ENCODE data around the gene MECP2.
"Not testable (repeated sequence)": the region's sequence is repeated elsewhere in the genome, so short reads cannot be mapped to it uniquely, and the experiment has no call there.

Gene MECP2

DNA sequence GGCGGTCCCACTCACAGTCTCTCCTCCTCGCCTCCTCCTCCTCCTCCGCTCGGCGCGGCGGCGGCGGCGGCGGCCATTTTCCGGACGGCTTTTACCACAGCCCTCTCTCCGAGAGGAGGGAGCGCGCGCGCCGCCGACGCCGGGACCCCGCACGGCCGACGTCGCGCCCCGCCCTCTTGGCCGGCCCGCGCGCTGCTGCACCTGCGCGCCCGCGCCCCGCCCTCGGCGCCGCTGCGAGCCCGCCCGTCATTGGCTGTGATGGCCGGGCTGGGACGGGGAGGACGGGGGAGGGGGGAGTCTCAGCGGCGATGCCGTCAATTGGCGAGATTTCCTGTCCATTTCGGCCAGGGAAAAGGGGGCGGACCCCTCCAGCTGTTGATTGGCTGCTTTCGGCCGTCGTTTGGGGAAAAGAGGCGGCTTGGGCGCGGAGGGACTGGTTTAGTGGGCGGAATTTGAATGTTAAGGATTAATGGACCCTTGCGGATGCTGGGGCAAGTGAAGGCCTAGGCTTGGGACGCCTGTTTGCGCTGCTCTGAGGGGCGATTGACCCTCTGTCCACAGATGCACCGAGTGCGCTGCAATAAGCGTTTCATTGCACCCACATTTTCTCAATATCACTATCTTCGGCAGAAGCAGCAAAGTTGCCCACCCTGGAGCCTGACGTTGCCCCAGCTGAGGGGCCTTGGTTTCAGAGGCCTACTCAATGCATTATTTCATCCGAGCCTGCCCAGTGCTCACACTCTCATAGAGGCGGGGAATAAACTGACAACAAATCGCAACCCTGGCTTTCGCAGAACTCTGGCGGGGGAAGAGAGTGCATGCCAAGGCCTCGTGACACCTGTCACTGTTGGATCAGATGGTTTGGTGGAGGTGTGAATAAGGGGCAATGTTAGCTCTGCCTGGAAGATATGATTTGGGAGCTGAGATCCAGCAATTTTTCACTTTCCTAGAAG is at the start of gene MECP2:
Gene MECP2 (minus strand): TSS at position 129 of the 953 bp plus-strand sequence.
- H3K9me3 ChIP-seq (ENCODE audit: control insufficient read depth, insufficient read depth, low read length), result peaks cover 30% of the 10 kb centered on the region
- peak within 1 kb of the TSS; percentile 72 for H3K27ac ChIP-seq (ENCODE audit: low read depth, low read length)
- peaks cover 23% of the 10 kb centered on the region for H3K4me1 ChIP-seq (ENCODE audit: control insufficient read depth, insufficient read depth, low read length)
- H3K9ac ChIP-seq (ENCODE audit: low read depth, low read length), result peak within 1 kb of the TSS; percentile 59; the same call in 1 of the 2 replicates
- no peaks in the 10 kb centered on the region for H3K36me3 ChIP-seq (ENCODE audit: control insufficient read depth, insufficient read depth, low read length)
- H3K27me3 ChIP-seq (ENCODE audit: control insufficient read depth, insufficient read depth, low read length), result no peaks in the 10 kb centered on the region
- peak within 1 kb of the TSS; percentile 73 for H3K4me3 ChIP-seq (ENCODE audit: low read depth, low read length)

DNA sequence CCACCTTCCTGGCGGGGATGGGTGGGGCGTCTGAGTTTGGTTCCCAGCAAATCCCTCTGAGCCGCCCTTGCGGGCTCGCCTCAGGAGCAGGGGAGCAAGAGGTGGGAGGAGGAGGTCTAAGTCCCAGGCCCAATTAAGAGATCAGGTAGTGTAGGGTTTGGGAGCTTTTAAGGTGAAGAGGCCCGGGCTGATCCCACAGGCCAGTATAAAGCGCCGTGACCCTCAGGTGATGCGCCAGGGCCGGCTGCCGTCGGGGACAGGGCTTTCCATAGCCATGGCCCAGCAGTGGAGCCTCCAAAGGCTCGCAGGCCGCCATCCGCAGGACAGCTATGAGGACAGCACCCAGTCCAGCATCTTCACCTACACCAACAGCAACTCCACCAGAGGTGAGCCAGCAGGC is 46.5 kb upstream of the MECP2 start, which contains the start of gene OPN1LW:
Gene OPN1LW (plus strand): TSS at position 234 of the 400 bp plus-strand sequence. CDS start 41 bp downstream, at position 275.
- H3K27me3 ChIP-seq (ENCODE audit: control insufficient read depth, insufficient read depth, low read length); H3K27ac ChIP-seq (ENCODE audit: low read depth, low read length); H3K36me3 ChIP-seq (ENCODE audit: control insufficient read depth, insufficient read depth, low read length); H3K4me3 ChIP-seq (ENCODE audit: low read depth, low read length); H3K9ac ChIP-seq (ENCODE audit: low read depth, low read length); H3K4me1 ChIP-seq (ENCODE audit: control insufficient read depth, insufficient read depth, low read length): not testable (repeated sequence)
- peaks cover 36% of the 10 kb centered on the region for H3K9me3 ChIP-seq (ENCODE audit: control insufficient read depth, insufficient read depth, low read length)

DNA sequence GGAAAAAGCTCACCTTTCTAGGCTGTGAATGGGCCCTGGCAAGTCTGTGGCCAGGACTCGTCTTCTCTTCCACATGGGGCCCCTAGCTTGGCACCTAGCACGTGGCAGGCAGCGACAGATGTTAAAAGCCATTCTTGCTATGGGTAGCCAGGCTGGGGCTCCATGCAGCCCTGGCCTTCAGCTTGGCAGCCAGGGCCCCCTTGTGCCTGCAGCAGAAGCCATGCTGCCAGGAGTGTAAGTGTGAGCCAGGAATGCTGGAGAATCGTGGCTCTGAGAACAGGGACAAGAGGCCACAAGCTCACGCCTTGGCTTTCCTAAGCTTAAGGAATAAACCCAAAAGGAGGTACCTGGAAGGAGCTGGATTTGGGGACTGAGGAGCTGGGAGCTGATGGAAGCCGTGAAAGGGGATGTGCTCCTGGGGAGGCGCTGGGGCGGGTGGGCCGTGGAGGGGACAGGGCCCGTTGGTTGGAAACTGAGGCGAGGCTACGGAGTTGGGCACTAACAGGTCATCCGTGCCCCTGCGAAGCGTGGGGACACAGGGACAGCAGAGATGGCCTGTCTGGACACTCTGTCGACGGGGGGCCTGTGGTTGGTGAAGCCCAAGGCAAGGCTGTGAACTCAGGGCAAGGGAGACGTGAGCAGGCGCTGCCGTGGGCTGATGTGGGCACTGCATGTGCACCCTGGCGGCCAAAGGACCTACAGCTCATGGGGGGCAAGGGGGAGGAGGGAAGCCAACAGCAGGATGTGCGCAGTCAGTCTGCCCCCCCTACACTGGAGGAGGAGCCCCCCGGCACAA is 45.6 kb upstream of the MECP2 start:
- H3K9me3 ChIP-seq (ENCODE audit: control insufficient read depth, insufficient read depth, low read length), result peaks cover 39% of the 10 kb centered on the region
- no peaks in the 10 kb centered on the region for H3K36me3 ChIP-seq (ENCODE audit: control insufficient read depth, insufficient read depth, low read length)
- no peak overlapping the region for H3K4me3 ChIP-seq (ENCODE audit: low read depth, low read length)
- H3K4me1 ChIP-seq (ENCODE audit: control insufficient read depth, insufficient read depth, low read length), result no peaks in the 10 kb centered on the region
- H3K27ac ChIP-seq (ENCODE audit: low read depth, low read length), result no peak overlapping the region
- no peaks in the 10 kb centered on the region for H3K27me3 ChIP-seq (ENCODE audit: control insufficient read depth, insufficient read depth, low read length)
- no peak overlapping the region for H3K9ac ChIP-seq (ENCODE audit: low read depth, low read length)

DNA sequence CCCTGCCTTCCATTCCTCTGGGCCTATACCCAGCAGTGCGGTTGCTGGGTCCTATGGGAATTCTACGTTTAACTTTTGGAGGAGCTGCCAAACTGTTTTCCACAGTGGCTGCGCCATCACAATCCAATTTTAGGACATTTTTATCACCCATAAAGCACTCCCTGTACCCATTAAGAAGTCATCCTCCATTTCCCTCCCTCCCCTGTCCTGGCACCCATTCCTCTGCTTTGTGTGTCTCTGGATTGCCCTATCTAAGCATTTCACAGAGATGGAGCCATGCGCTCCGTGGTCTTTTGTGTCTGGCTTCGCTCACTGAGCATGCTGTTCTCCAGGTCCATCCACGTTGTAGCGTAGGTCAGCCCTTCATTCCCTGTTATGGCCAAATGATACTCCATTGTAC is 44.9 kb upstream of the MECP2 start:
- Histone ChIP-seq H3K27me3 (ENCODE audit: control insufficient read depth, insufficient read depth, low read length) (no peaks in the 10 kb centered on the region), H3K27ac (ENCODE audit: low read depth, low read length) (no peak overlapping the region), H3K36me3 (ENCODE audit: control insufficient read depth, insufficient read depth, low read length) (no peaks in the 10 kb centered on the region), H3K9me3 (ENCODE audit: control insufficient read depth, insufficient read depth, low read length) (peaks cover 44% of the 10 kb centered on the region), H3K9ac (ENCODE audit: low read depth, low read length) (no peak overlapping the region), H3K4me1 (ENCODE audit: control insufficient read depth, insufficient read depth, low read length) (no peaks in the 10 kb centered on the region), H3K4me3 (ENCODE audit: low read depth, low read length) (no peak overlapping the region)

DNA sequence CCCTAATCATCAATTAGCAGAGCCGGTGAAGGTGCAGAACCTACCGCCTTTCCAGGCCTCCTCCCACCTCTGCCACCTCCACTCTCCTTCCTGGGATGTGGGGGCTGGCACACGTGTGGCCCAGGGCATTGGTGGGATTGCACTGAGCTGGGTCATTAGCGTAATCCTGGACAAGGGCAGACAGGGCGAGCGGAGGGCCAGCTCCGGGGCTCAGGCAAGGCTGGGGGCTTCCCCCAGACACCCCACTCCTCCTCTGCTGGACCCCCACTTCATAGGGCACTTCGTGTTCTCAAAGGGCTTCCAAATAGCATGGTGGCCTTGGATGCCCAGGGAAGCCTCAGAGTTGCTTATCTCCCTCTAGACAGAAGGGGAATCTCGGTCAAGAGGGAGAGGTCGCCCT is 43.2 kb upstream of the MECP2 start:
- Histone ChIP-seq H3K36me3 (ENCODE audit: control insufficient read depth, insufficient read depth, low read length) (no peaks in the 10 kb centered on the region), H3K27ac (ENCODE audit: low read depth, low read length) (no peak overlapping the region), H3K9ac (ENCODE audit: low read depth, low read length) (no peak overlapping the region), H3K9me3 (ENCODE audit: control insufficient read depth, insufficient read depth, low read length) (peaks cover 51% of the 10 kb centered on the region), H3K4me3 (ENCODE audit: low read depth, low read length) (no peak overlapping the region), H3K4me1 (ENCODE audit: control insufficient read depth, insufficient read depth, low read length) (no peaks in the 10 kb centered on the region), H3K27me3 (ENCODE audit: control insufficient read depth, insufficient read depth, low read length) (peaks cover 2% of the 10 kb centered on the region; the same call in 1 of the 2 replicates)

DNA sequence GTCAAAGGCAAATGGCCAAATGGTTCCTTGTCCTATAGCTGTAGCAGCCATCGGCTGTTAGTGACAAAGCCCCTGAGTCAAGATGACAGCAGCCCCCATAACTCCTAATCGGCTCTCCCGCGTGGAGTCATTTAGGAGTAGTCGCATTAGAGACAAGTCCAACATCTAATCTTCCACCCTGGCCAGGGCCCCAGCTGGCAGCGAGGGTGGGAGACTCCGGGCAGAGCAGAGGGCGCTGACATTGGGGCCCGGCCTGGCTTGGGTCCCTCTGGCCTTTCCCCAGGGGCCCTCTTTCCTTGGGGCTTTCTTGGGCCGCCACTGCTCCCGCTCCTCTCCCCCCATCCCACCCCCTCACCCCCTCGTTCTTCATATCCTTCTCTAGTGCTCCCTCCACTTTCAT is 42.7 kb upstream of the MECP2 start:
- Histone ChIP-seq H3K4me3 (ENCODE audit: low read depth, low read length) (no peak overlapping the region), H3K27me3 (ENCODE audit: control insufficient read depth, insufficient read depth, low read length) (peaks cover 5% of the 10 kb centered on the region; the same call in 1 of the 2 replicates), H3K9ac (ENCODE audit: low read depth, low read length) (no peak overlapping the region), H3K27ac (ENCODE audit: low read depth, low read length) (no peak overlapping the region), H3K4me1 (ENCODE audit: control insufficient read depth, insufficient read depth, low read length) (no peaks in the 10 kb centered on the region), H3K9me3 (ENCODE audit: control insufficient read depth, insufficient read depth, low read length) (peaks cover 55% of the 10 kb centered on the region), H3K36me3 (ENCODE audit: control insufficient read depth, insufficient read depth, low read length) (no peaks in the 10 kb centered on the region)

DNA sequence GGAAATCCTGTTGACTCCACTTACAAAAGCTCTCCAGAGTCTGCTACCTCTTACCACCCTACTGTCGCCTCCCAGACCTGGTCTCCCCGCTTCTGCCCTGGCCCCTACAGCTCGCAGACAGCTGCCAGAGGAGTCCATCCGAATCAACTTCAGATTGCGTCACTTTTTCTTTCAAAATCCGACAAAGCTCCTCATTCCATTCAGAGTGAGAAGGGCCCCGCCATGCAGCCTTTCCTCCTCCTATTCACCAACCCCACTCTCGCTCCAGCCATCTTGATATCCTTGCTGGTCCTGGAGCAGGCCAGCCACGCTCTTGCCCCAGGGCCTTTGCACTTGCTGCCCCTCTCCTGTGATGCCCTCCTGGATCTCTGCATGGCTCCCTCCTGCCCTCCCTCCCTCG is 41.3 kb upstream of the MECP2 start:
- no peaks in the 10 kb centered on the region for H3K36me3 ChIP-seq (ENCODE audit: control insufficient read depth, insufficient read depth, low read length)
- no peaks in the 10 kb centered on the region for H3K4me1 ChIP-seq (ENCODE audit: control insufficient read depth, insufficient read depth, low read length)
- no peak overlapping the region for H3K4me3 ChIP-seq (ENCODE audit: low read depth, low read length)
- H3K9ac ChIP-seq (ENCODE audit: low read depth, low read length), result no peak overlapping the region
- peaks cover 5% of the 10 kb centered on the region; the same call in 1 of the 2 replicates for H3K27me3 ChIP-seq (ENCODE audit: control insufficient read depth, insufficient read depth, low read length)
- H3K9me3 ChIP-seq (ENCODE audit: control insufficient read depth, insufficient read depth, low read length), result peaks cover 59% of the 10 kb centered on the region
- H3K27ac ChIP-seq (ENCODE audit: low read depth, low read length), result no peak overlapping the region

DNA sequence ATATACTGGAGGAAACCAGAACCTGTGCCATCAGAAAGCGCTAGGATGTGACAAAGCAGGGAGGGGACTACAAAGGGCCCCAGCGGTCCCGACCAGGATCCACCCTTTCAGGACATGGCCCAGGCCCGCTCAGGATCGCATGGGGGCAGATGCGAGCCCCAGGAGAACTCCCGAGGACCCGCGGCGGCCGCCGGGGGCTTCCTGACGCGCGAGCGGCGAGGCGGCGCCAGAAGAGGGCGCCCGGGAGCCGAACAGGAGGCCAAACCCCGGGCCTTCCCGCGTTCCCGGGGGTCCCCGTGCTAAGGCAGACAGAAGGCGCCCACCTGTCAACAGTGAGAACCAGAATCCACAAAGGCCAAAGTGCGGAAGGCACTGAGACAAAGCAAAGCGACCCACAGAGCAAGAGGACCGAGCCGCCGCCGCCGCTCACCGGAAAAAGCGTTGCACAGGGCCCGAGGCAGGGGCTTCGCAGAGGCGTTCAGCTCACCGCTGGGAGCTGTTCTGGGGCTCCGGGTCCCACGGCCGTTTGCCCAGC is 39.2 kb upstream of the MECP2 start:
- H3K36me3 ChIP-seq (ENCODE audit: control insufficient read depth, insufficient read depth, low read length), result no peaks in the 10 kb centered on the region
- H3K4me3 ChIP-seq (ENCODE audit: low read depth, low read length), result peak overlapping the region; percentile 47
- H3K27me3 ChIP-seq (ENCODE audit: control insufficient read depth, insufficient read depth, low read length), result peaks cover 5% of the 10 kb centered on the region; the same call in 1 of the 2 replicates
- no peaks in the 10 kb centered on the region for H3K4me1 ChIP-seq (ENCODE audit: control insufficient read depth, insufficient read depth, low read length)
- no peak overlapping the region for H3K9ac ChIP-seq (ENCODE audit: low read depth, low read length)
- peaks cover 54% of the 10 kb centered on the region for H3K9me3 ChIP-seq (ENCODE audit: control insufficient read depth, insufficient read depth, low read length)
- no peak overlapping the region for H3K27ac ChIP-seq (ENCODE audit: low read depth, low read length)

DNA sequence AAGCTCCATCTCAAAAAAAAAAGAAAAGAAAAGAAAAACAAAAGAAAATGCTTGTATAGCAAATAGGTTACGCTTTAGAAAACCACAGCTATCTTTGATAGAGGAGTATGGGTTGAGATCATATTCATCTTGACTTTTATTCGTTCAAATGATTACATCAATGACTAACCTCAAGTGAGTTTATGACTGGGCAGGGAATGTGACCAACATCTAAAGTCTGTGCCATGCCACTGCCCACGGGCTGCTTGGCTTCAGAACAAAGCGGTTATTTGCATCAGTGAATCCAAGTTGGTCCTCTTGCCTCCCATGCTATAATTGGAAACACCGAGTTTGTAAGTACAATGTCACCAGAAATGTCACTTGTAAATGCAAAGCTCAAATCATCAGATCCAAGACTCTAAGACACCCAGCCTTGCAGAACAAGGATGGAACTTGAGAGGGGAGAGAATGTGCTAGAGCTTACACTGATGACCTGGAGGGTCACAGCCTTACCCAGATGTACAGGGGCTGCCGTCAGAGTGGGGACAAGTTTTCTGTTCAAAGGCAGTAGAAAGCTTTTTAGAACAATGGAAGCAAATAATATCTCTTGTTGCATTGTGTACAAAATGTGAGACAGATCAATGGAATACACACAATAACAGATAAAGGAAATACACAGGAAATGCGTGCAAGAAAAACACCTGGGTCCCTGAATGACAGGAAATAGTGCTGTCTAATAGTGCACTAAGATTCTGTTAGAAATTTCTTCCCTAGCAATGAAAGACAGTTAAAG is 38.1 kb upstream of the MECP2 start:
- H3K36me3 ChIP-seq (ENCODE audit: control insufficient read depth, insufficient read depth, low read length), result no peaks in the 10 kb centered on the region
- H3K4me1 ChIP-seq (ENCODE audit: control insufficient read depth, insufficient read depth, low read length), result no peaks in the 10 kb centered on the region
- no peak overlapping the region for H3K27ac ChIP-seq (ENCODE audit: low read depth, low read length)
- H3K4me3 ChIP-seq (ENCODE audit: low read depth, low read length), result no peak overlapping the region
- H3K9me3 ChIP-seq (ENCODE audit: control insufficient read depth, insufficient read depth, low read length), result peaks cover 45% of the 10 kb centered on the region
- no peak overlapping the region for H3K9ac ChIP-seq (ENCODE audit: low read depth, low read length)
- peaks cover 5% of the 10 kb centered on the region; the same call in 1 of the 2 replicates for H3K27me3 ChIP-seq (ENCODE audit: control insufficient read depth, insufficient read depth, low read length)

DNA sequence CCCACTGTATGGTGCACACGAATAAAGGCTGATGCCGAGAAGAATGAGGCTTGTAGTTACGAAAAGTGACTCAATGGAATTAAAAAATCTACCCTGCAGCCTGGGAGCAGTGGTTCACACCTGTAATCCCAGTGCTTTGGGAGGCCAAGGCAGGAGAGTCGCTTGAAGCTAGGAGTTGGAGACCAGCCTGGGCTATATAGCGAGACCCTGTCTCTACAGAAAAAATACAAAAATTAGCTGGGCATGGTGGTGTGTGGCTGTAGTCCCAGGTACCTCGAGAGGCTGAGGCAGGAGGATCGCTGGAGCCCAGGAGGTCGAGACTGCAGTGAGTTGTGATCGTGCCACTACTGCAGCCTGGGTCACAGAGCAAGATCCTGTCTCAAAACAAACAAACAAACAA is 34.8 kb upstream of the MECP2 start:
- no peak overlapping the region for H3K9ac ChIP-seq (ENCODE audit: low read depth, low read length)
- no peaks in the 10 kb centered on the region for H3K36me3 ChIP-seq (ENCODE audit: control insufficient read depth, insufficient read depth, low read length)
- peaks cover 24% of the 10 kb centered on the region; the same call in 1 of the 2 replicates for H3K9me3 ChIP-seq (ENCODE audit: control insufficient read depth, insufficient read depth, low read length)
- H3K27ac ChIP-seq (ENCODE audit: low read depth, low read length), result no peak overlapping the region
- H3K27me3 ChIP-seq (ENCODE audit: control insufficient read depth, insufficient read depth, low read length), result peaks cover 5% of the 10 kb centered on the region; the same call in 1 of the 2 replicates
- no peaks in the 10 kb centered on the region for H3K4me1 ChIP-seq (ENCODE audit: control insufficient read depth, insufficient read depth, low read length)
- no peak overlapping the region for H3K4me3 ChIP-seq (ENCODE audit: low read depth, low read length)

Measured in HUES48 (cell line).